HFFc6 (cell line): Measurements from ENCODE around the gene TWIST2. TPM values are rescaled to one million over a fixed set of nuclear protein-coding genes. Genes with fewer than 3 reads are reported as not detected.

Experiments
- DNase-seq: peaks from one replicate; pipeline ENCODE4 v3.0.0-alpha.2; 2018
- H3K27ac Mint-ChIP-seq: 2 replicates; pipeline ENCODE4 v1.8.0; 2020; ENCODE audit warnings: mild to moderate bottlenecking, mixed read lengths
- H3K27me3 Mint-ChIP-seq: 2 replicates; pipeline ENCODE4 v1.8.0; 2021; ENCODE audit warnings: mild to moderate bottlenecking, moderate library complexity, mixed read lengths; ENCODE audit not compliant: insufficient read depth
- H3K36me3 Mint-ChIP-seq: 2 replicates; pipeline ENCODE4 v1.8.0; 2021; ENCODE audit warnings: low read depth, mixed read lengths
- H3K4me1 Mint-ChIP-seq: 2 replicates; pipeline ENCODE4 v1.8.0; 2020; ENCODE audit warnings: low read depth, mixed read lengths
- H3K4me3 Mint-ChIP-seq: 2 replicates; pipeline ENCODE4 v1.8.0; 2020; ENCODE audit warnings: mild to moderate bottlenecking, moderate library complexity, mixed read lengths
- H3K9me3 Mint-ChIP-seq: 2 replicates; pipeline ENCODE4 v1.8.0; 2020; ENCODE audit warnings: mild to moderate bottlenecking, mixed read lengths
- total RNA-seq, 6 experiments: library from RNA; stranded (reverse); fragmentation: NEBNext Ultra II Directional; extraction: Animal tissue kit (Norgen Biotek cat#: 25700); gene quantifications; 2 replicates in 1 of 6; 3 replicates in 5 of 6; pipeline ENCODE4 v1.2.3, GENCODE V29; 2021
- TF ChIP-seq, protein P1 (sequence below): fragments of 200-600 bp; sonication (generic); IDR thresholded peaks from 2 replicates; pipeline ENCODE4 v1.5.0; 2021; ENCODE audit warnings: antibody characterized with exemption, mild to moderate bottlenecking

TWIST2 gene
- total RNA-seq, 6 experiments from 2014 or later = 127 to 146 (median 137) TPM

DNA sequence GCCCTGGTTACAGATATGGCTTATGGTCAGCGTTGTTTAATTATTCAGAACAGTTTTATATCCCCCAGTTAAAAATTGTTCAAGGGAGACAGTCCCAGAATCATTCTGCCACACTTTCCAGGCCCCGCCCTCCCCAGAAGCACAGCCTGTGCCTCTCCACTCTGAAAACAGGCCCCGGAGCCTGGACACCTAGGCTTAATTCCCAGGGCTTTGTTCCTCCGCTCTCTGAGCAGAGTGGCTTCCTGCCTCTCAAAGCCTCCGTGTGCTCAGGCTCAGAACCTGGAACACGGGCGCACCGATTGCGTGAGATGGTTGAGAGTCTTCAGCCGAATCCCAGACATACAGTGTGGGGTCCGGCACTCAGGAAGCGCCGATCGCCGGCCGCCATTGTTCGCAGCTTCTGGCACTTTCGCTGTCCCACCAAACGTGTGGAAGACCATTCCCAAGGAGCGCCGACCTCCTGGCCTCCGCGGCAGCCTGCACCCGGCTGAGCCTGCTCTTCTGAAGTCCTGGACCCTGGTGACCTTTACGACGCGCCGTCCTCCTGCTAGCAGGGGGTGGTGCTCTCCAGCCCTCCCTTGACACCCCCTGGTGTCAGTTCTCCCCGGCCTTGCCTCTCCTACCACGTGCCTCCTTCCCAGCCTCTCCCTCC lies 45.6 kb downstream of the TWIST2 start:
- H3K27me3 Mint-ChIP-seq = peaks cover 48% of the 10 kb centered on the region
- peaks cover 99% of the 10 kb centered on the region; the same call in 1 of the 2 replicates for H3K4me1 Mint-ChIP-seq
- H3K9me3 Mint-ChIP-seq = no peaks in the 10 kb centered on the region
- peak overlapping the region; percentile 95 for H3K27ac Mint-ChIP-seq
- DNase-seq = no peak
- peak overlapping the region; percentile 83 for H3K4me3 Mint-ChIP-seq
- H3K36me3 Mint-ChIP-seq = peaks cover 51% of the 10 kb centered on the region
- TF ChIP-seq, protein P1, sequence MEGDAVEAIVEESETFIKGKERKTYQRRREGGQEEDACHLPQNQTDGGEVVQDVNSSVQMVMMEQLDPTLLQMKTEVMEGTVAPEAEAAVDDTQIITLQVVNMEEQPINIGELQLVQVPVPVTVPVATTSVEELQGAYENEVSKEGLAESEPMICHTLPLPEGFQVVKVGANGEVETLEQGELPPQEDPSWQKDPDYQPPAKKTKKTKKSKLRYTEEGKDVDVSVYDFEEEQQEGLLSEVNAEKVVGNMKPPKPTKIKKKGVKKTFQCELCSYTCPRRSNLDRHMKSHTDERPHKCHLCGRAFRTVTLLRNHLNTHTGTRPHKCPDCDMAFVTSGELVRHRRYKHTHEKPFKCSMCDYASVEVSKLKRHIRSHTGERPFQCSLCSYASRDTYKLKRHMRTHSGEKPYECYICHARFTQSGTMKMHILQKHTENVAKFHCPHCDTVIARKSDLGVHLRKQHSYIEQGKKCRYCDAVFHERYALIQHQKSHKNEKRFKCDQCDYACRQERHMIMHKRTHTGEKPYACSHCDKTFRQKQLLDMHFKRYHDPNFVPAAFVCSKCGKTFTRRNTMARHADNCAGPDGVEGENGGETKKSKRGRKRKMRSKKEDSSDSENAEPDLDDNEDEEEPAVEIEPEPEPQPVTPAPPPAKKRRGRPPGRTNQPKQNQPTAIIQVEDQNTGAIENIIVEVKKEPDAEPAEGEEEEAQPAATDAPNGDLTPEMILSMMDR = no peak

DNA sequence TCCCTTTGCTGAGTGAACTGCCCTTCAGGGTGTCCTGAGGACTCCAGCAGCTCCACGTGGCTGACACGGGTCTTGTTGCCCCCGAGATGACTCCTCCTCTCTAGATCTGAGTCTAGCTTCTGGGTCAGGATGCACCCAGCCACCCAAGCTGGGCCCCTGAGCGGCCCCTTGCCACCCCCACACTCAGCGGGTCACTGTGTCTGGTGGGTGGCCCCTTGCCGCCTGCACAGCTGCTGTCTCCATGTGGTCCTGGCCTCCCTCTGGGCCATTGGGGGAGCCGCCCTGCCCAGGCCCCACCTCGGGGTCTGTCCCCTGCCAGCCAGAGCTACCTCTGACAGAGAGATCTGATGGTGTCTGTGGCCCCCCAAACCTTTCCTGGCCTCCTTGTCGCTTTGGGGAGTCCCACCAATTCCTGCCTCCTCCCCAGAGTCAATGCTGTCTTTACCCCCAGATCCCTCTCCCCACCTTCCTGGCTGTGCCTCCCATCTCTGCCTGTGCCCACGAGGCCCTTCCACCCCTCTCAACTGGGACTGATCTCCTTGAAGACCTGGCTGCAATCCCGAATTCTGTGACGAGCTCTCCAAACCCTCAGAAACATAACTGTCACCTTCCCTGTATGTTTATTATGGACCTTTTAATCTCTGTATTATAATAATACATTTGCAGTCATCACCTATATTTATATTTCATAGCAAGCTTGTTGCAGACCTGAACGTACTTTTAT lies 46.5 kb downstream of the TWIST2 start:
- Mint-ChIP-seq H3K4me3 (peak overlapping the region; percentile 83), H3K36me3 (peaks cover 46% of the 10 kb centered on the region), H3K4me1 (peaks cover 91% of the 10 kb centered on the region; the same call in 1 of the 2 replicates), H3K27me3 (peaks cover 44% of the 10 kb centered on the region), H3K9me3 (no peaks in the 10 kb centered on the region), H3K27ac (peak overlapping the region; percentile 95)
- TF ChIP-seq, protein P1 = no peak
- no peak for DNase-seq

DNA sequence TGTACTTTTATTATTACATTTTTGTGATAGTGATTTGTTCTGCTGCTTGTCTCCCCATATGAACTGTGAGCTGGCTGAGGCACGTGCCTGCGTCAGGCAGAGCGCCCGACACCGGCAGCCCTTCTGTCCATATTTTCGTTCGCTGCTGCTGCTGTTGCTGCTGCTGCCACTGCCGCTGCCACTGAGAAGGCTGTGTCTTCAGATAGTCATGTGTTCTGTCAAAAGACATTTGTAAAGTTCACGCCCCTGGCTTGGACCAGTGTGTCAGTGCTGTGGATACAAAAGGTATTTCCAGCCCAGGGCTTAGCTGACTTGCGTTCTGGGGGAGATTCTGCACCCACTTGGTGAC lies 47.0 kb downstream of the TWIST2 start:
- peaks cover 85% of the 10 kb centered on the region; the same call in 1 of the 2 replicates for H3K4me1 Mint-ChIP-seq
- peaks cover 41% of the 10 kb centered on the region for H3K36me3 Mint-ChIP-seq
- no peaks in the 10 kb centered on the region for H3K9me3 Mint-ChIP-seq
- peak overlapping the region; percentile 95 for H3K27ac Mint-ChIP-seq
- peaks cover 42% of the 10 kb centered on the region for H3K27me3 Mint-ChIP-seq
- H3K4me3 Mint-ChIP-seq = peak overlapping the region; percentile 83
- DNase-seq = peak; percentile 41
- TF ChIP-seq, protein P1 = no peak

DNA sequence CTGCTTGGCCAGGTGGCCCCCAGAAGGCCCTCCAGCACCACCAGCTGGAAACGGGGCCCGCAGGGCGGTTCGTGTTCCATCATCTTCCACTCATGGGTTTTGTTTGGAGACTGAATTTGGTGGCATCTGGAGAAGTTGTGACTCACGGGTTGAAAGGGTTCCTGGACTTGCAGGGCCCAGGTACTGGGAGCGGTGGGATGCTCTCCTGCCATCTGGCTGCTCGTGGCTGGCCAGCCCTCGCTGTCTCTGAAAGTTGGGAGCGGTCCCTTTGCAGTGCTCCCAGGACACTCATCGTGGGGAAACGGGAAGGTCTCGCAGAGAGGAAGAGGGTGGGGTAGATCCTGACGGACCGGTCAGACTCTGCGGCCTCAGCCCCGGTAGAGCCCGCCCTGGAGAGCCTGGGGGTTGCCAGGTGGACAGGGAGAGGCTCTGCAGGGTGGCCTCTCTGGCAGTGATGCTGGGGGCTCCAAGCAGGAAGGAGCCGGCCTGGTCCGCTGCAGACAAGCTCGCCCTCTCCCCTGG lies 47.5 kb downstream of the TWIST2 start:
- Mint-ChIP-seq H3K27me3 (peaks cover 40% of the 10 kb centered on the region), H3K4me3 (peak overlapping the region; percentile 83), H3K36me3 (peaks cover 38% of the 10 kb centered on the region), H3K9me3 (no peaks in the 10 kb centered on the region), H3K27ac (peak overlapping the region; percentile 95), H3K4me1 (peaks cover 80% of the 10 kb centered on the region; the same call in 1 of the 2 replicates)
- TF ChIP-seq, protein P1 = peak; percentile 8; the same call in 1 of the 2 replicates
- DNase-seq = peak; percentile 46

DNA sequence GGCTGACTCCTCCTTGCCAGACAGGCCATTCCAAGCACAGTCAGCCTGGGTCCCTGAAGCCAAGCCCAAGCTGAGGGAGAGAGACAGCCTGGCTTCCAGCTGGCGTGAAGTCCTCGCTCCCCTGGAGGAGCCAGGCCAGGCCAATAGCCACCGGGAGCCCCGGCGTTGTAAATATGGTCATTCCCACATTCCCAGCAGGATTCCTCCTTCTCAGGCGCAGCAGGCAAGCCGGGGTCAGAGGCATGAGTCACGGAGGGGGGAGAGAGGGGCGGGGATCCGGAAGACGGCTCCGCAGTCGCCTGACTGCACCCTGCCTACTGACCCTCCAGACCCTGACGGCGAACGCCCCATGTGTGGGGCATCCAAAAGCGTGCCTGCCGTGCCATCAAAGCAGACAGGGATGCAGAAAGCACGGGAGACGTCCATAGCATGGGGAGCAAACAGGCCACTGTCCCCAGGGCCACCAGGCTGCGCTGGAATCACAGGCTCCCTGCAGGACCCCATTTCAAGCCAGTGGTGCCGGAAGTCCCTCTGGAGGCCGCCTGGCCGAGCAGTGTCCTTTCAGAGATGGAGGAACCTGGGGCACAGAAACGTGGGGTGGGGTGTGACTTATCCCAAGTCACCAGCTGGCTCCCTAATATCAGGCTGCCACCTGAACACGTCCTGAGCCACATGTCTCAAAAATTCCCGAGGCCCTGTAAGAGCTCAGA lies 48.2 kb downstream of the TWIST2 start:
- Mint-ChIP-seq H3K36me3 (peaks cover 32% of the 10 kb centered on the region), H3K27me3 (peaks cover 42% of the 10 kb centered on the region), H3K4me1 (peaks cover 74% of the 10 kb centered on the region; the same call in 1 of the 2 replicates), H3K4me3 (peak overlapping the region; percentile 83), H3K27ac (peak overlapping the region; percentile 95), H3K9me3 (no peaks in the 10 kb centered on the region)
- peak; percentile 93 for DNase-seq
- TF ChIP-seq, protein P1 = no peak
